Activated T-cell treated with anti-CD3 and anti-CD28 coated beads, Interleukin-2, amount 50 U/mL, for 48 hours (primary cell): ENCODE data around the gene LDLRAD2.

Experiments
- DNase-seq, 2 experiments: peaks; one replicate each; pipeline ENCODE4 v3.0.0-alpha.2; 2020

LDLRAD2 gene

GRCh38 chr1:21843996-21844395 is 31.9 kb downstream of the LDLRAD2 start:
- DNase-seq, result no peak

- DNase-seq, result no peak
Measured at GRCh38 chr1:21845646-21846641, 33.9 kb downstream of the LDLRAD2 start.

GRCh38 chr1:21847223-21848205 is 35.4 kb downstream of the LDLRAD2 start:
- DNase-seq, result no peak

- DNase-seq, result no peak
Measured at GRCh38 chr1:21848524-21849174, 36.6 kb downstream of the LDLRAD2 start.

DNA sequence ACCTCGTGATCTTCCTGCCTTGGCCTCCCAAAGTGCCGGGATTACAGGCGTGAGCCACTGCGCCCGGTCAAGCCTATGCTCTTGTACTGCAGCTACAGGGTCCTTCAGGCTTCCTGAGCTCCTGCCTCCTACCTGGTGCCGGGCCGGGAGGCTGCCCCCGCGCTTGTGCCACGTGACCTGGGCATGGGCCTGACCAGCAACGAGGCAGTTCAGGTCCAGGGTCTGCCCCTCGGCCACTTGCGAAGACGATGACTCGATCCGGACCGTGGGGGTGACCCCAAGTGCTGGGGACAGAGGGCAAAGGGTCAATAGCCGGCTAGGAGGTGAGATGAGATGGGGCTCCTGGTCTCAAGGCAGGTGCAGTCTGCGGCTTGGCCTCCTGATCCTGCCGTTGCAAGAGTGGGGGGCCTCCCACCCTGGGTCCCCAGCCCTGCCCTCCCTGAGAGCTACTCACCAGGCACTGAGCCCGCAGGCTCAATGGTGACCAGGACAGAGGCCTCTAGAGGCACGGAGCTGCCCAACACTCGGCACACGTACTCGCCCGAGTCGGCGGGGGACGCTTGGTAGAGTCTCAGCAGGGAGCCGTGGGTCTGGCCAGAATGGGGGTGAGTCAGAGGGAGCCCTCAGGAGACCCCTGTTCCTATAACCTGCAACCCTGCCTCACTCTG is 38.0 kb downstream of the LDLRAD2 start:
- no peak for DNase-seq

- DNase-seq, result no peak
Measured at GRCh38 chr1:21851430-21852250, 39.6 kb downstream of the LDLRAD2 start.

DNA sequence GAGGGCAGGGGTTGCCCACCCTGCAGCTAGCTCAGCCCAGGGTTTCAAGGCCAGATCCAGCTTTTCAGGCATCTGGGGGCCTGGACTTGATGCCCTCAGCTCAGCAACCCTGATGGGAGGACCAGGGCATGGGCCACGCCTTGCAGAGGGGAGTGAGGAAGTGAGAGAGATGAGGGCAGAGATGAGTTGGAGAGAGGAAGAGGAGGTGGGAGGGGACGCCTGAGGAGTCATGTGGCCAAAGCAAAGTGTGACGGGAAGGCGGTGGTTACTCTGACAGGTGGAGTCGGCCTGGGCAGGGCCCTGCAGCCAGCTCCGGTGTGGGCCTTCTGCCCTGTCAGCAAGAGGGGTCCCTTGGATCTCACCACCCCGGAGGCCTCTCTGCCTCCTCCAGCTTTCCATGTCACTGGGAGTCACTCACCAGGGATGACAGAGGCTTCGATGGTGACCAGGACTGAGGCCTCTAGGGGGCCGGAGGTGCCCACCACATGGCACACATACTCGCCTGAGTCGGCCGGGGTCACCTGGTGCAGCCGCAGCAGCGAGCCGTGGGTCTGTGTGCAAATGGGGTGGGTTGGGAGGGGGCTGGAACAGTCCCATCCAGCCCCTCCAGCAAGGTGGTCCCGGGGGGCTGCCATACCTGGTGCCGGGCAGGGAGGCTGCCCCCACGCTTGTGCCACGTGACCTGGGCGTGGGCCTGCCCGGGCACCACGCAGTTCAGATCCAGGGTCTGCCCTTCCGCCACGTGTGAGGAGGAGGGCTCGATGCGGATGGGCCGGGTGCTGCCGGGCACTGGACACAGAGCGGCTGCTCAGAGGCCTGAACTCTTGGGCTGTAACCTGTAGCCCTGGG is 40.4 kb downstream of the LDLRAD2 start:
- DNase-seq, result no peak

- DNase-seq, result no peak
Measured at GRCh38 chr1:21853131-21853427, 41.0 kb downstream of the LDLRAD2 start.

GRCh38 chr1:21854090-21854750 is 42.2 kb downstream of the LDLRAD2 start:
- DNase-seq, result no peak

DNA sequence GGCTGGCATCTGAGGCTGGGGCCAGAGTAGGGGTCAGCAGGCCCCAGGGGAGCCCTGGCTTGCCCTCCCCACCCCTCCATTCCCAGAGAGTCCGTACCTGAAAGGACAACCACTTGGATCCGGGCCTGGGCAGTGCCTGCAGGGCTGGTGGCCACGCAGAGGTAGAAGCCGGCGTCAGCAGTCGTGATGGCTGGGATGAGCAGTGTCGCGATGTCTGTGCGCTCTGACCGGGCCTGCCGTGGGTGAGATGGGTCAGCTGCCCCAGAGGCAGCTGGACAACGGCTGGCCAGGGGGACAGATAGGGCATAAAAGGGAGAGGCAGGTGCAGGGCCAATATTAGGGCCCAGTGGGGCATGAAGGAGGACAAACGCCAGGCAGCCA is 42.7 kb downstream of the LDLRAD2 start:
- no peak for DNase-seq

- DNase-seq, result no peak
Measured at GRCh38 chr1:21855257-21856096, 43.4 kb downstream of the LDLRAD2 start.

DNA sequence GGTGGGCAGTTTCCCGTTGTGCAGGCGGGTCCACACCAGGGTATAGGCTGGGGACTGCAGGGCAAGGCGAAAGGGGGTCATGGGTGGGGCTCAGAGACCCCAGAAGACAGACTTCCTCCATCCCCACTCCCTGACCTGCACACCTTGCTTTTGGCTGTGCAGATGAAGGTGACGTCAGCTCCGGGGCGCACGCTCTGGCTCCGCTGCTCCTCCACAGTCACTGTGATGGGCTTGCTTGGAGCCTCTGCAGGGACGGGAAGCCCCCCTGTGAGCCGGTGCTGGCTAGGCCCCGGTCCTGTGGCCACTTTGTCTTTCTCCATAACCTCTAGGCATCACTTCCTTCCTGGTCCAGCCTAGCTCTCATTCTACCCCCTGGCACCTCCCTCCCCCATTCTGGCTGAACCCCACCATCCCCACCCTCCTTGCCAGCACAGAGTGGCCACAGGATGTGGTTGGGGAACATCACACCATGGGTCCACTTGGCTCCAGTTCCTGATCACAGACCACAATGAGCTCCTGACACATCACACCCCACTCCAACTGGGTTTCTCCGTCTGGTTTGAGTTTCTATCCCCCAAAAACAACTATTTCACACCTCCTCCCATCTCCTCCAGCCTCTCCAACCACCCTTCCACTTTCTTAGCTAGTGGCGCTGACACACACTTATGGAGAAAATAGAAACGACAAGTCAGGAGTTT is 45.2 kb downstream of the LDLRAD2 start:
- DNase-seq, result no peak

DNA sequence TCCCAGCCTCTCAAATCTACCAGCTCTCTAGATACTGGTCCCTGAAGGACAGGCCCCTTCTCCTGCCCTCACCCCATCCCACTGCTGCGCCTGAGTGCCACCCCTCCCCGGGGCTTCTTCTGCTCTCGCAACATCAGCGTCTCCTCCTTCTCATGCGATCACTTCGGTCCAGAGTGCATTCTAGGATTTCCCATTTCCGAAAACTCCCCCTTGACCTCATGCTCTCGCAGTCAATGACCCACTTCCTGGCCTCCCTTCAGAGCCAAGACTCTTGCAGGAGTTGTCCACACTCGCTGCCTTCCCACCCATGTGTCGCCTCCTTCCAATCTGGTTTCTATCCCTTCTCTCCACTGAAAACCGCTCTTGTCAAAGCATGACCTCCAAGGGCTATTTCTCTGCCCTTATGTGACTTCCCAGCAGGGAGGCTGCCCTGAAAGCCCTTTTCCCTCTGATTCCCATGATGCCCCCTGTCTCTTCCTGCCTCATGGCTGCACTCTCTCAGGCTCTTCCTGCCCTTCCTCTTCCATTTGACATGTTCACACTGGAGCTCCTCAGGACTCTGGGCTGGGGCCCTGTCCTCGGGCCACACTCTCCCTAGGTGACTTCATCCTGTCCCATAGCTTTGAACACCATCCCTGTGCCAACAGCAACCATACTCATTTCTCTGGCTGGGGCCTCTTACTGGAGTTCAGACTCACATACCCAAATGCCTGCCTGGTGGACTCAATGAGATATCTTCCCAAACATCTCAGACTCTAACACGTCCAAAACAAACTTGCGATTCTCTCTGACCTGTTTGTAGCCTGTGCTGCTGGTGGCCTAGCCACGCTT is 46.0 kb downstream of the LDLRAD2 start:
- no peak for DNase-seq

GRCh38 chr1:21859669-21860179 is 47.7 kb downstream of the LDLRAD2 start:
- DNase-seq, result no peak

GRCh38 chr1:21860971-21861370 is 48.9 kb downstream of the LDLRAD2 start:
- DNase-seq, result no peak

- no peak for DNase-seq
Measured at GRCh38 chr1:21861602-21862429, 49.8 kb downstream of the LDLRAD2 start.
